NB4 (cell line): ENCODE data around the gene RPL32.
"Not testable (repeated sequence)": the region's sequence is repeated elsewhere in the genome, so short reads cannot be mapped to it uniquely, and the experiment has no call there.

ENCODE experiments used
- DNase-seq: peaks from one replicate; pipeline ENCODE4 v3.0.0; 2010; ENCODE audit warnings: low read depth
- H3K4me3 ChIP-seq: one replicate; pipeline ENCODE4 v1.5.1; 2011; ENCODE audit warnings: mild to moderate bottlenecking, low read depth, low read length, moderate library complexity
- CTCF ChIP-seq: IDR thresholded peaks from one replicate; pipeline ENCODE4 v1.5.1; 2012; ENCODE audit warnings: low read depth, low read length
- MYC ChIP-seq: IDR thresholded peaks from 2 replicates; pipeline ENCODE4 v1.6.1; 2011; ENCODE audit warnings: low read depth, low read length
- POLR2A ChIP-seq: IDR thresholded peaks from 2 replicates; pipeline ENCODE4 v1.6.1; 2011; ENCODE audit warnings: mild to moderate bottlenecking; ENCODE audit not compliant: insufficient read length; ENCODE audit errors: extremely low read depth
- TF ChIP-seq, protein P1 (sequence below): IDR thresholded peaks from 2 replicates; pipeline ENCODE4 v1.6.1; 2011; ENCODE audit warnings: low read depth, low read length

RPL32 gene

DNA sequence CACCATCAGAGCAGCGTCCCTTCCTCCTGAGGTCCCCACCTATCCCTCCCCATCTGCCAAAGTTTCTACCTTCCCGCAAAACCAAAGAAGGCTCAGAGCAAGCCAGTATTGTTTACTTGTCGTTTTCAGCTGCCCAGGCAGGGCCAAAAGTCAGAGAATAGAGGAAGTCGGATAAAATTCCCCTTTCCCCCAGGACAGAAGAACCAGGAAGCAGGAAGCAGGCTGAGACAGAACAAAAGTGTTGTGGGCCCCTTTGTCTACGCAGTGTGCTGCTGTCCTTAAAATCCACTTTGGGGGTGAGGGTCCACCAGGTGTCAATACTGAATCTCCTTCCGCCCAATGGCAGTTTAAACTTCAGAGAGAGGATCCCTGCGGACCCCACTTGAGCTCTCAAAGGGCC, 18.5 kb upstream of the RPL32 start:
- no peak for DNase-seq
- no peak for TF ChIP-seq MYC
- TF ChIP-seq, protein P1, sequence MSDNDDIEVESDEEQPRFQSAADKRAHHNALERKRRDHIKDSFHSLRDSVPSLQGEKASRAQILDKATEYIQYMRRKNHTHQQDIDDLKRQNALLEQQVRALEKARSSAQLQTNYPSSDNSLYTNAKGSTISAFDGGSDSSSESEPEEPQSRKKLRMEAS: no peak
- TF ChIP-seq CTCF: no peak
- TF ChIP-seq POLR2A: no peak

DNA sequence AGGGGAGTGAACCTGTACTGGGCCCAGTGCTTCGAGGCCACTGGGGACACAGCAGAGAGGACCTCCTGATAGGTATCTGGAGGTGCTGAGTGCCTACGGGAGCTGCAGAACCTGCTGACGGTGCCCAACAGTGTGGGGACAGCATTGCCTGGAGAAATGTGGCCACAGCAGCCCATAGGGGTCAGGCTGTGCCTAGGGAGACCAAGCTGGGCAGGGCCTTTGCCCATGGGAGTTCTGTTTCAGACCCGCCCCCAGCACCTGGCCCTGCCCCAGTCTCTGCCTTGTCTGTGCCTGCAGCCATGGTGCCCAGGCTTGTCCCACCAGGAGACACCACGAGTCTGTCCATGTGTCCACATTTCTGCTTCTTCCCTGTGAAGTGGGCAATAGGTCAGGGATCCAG, 15.3 kb upstream of the RPL32 start:
- no peak overlapping the region for H3K4me3 ChIP-seq
- no peak for TF ChIP-seq POLR2A
- TF ChIP-seq CTCF: no peak
- TF ChIP-seq, protein P1: no peak
- TF ChIP-seq MYC: no peak
- DNase-seq: no peak

More for the DNA sequence above, 18.5 kb upstream of the RPL32 start:
- no peak overlapping the region for H3K4me3 ChIP-seq

- TF ChIP-seq, protein P1: no peak
- no peak for TF ChIP-seq MYC
- DNase-seq: no peak
These were observed 13.2 kb upstream of the RPL32 start for GRCh38 chr3:12854565-12854964.

DNA sequence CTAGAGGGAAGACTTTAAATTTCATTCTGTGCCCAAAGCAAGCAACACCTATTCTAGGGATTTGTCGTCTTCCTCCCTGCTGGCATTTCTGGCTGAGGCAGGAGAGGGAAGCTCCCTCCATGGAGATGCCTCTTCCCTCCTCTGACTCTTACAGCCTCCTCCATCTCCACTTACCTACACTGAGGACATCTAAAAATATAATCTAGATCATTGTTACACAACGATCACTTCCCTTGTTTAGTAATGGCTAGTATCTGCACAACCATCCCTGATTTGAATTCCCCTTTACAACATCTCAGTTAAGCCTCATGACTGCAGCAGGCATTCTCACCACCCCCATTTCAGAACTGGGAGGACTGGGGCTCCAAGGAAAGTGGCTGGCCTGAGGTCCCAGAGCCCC, 12.5 kb upstream of the RPL32 start:
- not testable (repeated sequence) for DNase-seq, H3K4me3 ChIP-seq

More at GRCh38 chr3:12854565-12854964, 13.2 kb upstream of the RPL32 start:
- H3K4me3 ChIP-seq: no peak overlapping the region

DNA sequence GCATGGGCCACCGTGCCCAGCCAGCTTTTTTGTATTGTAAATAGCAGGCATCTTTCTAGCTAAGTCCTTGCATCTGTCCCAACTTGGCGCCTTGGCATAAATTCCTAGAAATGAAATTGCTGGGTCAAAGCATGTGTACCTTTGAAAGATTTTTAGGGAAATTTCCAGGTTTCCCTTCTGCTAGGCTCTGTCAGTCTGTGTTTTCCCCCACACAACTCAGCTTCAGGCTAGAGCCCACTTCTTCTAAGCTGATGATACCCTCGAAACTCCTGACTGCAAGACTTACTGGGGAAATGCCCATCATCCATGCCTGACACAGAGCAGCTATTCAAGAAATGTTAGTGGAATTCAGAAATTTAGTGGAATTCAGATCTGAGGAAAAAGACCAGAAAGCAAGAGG, 10.8 kb upstream of the RPL32 start:
- H3K4me3 ChIP-seq: no peak overlapping the region

GRCh38 chr3:12845811-12846210, 4.4 kb upstream of the RPL32 start:
- no peak for TF ChIP-seq POLR2A
- no peak for TF ChIP-seq MYC
- no peak for TF ChIP-seq CTCF
- TF ChIP-seq, protein P1: no peak
- H3K4me3 ChIP-seq: no peak overlapping the region
- DNase-seq: no peak

More for the DNA sequence above, 10.8 kb upstream of the RPL32 start:
- TF ChIP-seq POLR2A (no peak), CTCF (no peak), MYC (no peak)
- TF ChIP-seq, protein P1: no peak
- DNase-seq: no peak

DNA sequence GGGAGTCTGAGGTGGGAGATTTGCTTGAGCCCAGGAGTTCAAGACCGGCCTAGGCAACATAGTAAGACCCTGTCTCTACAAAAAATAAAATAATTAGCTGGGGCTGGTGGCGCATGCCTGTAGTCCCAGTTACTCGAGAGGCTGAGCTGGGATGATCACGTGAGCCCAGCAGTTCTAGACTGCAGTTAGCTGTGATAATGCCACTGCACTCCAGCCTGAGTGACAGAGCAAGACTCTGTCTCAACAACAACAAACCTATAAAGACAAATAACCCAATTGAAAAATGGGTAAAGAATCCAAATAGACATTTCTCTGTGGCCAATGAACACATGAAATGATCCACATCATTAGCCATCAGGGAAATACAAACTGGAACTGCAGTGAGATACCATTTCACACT, 1.1 kb upstream of the RPL32 start:
- TF ChIP-seq POLR2A (no peak), MYC (no peak), CTCF (no peak)
- TF ChIP-seq, protein P1: no peak
- H3K4me3 ChIP-seq: no peak overlapping the region
- DNase-seq: no peak
